NCI-H2107 (cell line): Measurements from ENCODE around the gene AAMDC.

Experiments
- DNase-seq: peaks from one replicate; lab custom pipeline; 2025; lab: John Stamatoyannopoulos, UW

Gene AAMDC

GRCh38 chr11:77820565-77821348, at the start of gene AAMDC, which contains the start of gene RSF1:
Gene AAMDC (plus strand): TSS chr11:77821144. CDS start chr11:77842497, 21,353 bp downstream.
Gene RSF1 (minus strand): TSS chr11:77820722. CDS start chr11:77820714, 8 bp downstream.
- DNase-seq: peak; percentile 94

- DNase-seq: no peak
Measured at GRCh38 chr11:77775936-77776335, 45.0 kb upstream of the AAMDC start.

GRCh38 chr11:77776455-77776854, 44.5 kb upstream of the AAMDC start:
- DNase-seq: no peak

- DNase-seq: no peak
Measured at GRCh38 chr11:77778118-77778517, 42.8 kb upstream of the AAMDC start.

- DNase-seq: no peak
Measured at GRCh38 chr11:77778549-77778948, 42.4 kb upstream of the AAMDC start.

- DNase-seq: no peak
Measured at GRCh38 chr11:77779935-77780334, 41.0 kb upstream of the AAMDC start.

GRCh38 chr11:77783025-77783424, 37.9 kb upstream of the AAMDC start:
- DNase-seq: no peak

- DNase-seq: no peak
Measured at GRCh38 chr11:77784572-77784971, 36.4 kb upstream of the AAMDC start.

GRCh38 chr11:77789061-77789730, 31.7 kb upstream of the AAMDC start:
- no peak for DNase-seq

GRCh38 chr11:77789731-77790476, 31.0 kb upstream of the AAMDC start:
- DNase-seq: no peak

GRCh38 chr11:77791301-77791700, 29.6 kb upstream of the AAMDC start:
- DNase-seq: no peak

GRCh38 chr11:77793972-77794371, 27.0 kb upstream of the AAMDC start:
- no peak for DNase-seq

- DNase-seq: no peak
Measured at GRCh38 chr11:77799338-77799737, 21.6 kb upstream of the AAMDC start.

- DNase-seq: no peak
Measured at GRCh38 chr11:77800449-77800848, 20.5 kb upstream of the AAMDC start.

- DNase-seq: no peak
Measured at GRCh38 chr11:77801477-77801876, 19.5 kb upstream of the AAMDC start.

- no peak for DNase-seq
Measured at GRCh38 chr11:77806415-77806814, 14.5 kb upstream of the AAMDC start.

GRCh38 chr11:77806993-77807392, 14.0 kb upstream of the AAMDC start:
- DNase-seq: no peak

- DNase-seq: no peak
Measured at GRCh38 chr11:77813256-77813655, 7.7 kb upstream of the AAMDC start.

- no peak for DNase-seq
Measured at GRCh38 chr11:77814848-77815247, 6.1 kb upstream of the AAMDC start.

GRCh38 chr11:77815459-77815858, 5.5 kb upstream of the AAMDC start:
- DNase-seq: no peak

GRCh38 chr11:77819411-77819920, 1.5 kb upstream of the AAMDC start:
- peak; percentile 27 for DNase-seq

- DNase-seq: peak; percentile 11
Measured at GRCh38 chr11:77819921-77820564, 901 bp upstream of the AAMDC start.
